ENCODE measurements around the gene AREG. TPM values are rescaled to one million over a fixed set of nuclear protein-coding genes. Genes with fewer than 3 reads are reported as not detected.
A peak's percentile ranks its signal among the peaks of the same experiment; 100 is the strongest.

The AREG gene
- total and polyA plus RNA-seq, 2 experiments from 2014 or later: 0.45 TPM; not detected in 1

- no peak for TF ChIP-seq ZNF462 (CRISPR knock-in tag; IDR thresholded peaks at IDR 0.05)
Measured at GRCh38 chr4:74479009-74479408, 34.1 kb downstream of the AREG start (continued).

DNA sequence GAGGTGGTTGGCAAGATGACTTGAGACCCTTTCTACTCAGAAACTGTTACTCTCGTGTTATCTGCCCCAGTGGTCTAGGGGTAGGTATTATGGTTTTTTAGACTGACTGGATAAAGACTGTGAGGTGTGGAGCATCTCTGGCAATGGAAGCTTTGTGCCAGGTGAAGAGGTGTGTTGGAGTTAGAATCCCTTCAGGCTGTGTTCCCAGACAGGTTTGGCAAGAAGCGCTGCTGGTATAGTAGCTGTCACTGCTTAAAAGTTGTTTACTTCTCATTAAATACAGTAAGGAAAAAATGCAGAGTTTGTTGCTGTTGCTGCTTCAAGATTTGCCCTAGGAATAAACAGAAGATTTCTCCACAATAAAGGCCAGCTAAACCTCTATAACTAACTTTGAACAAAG is 35.3 kb downstream of the AREG start:
- H2AFZ ChIP-seq: no peak overlapping the region
- H3K4me2 ChIP-seq: no peak overlapping the region
- Mint-ChIP-seq H3K36me3 (ENCODE audit: low read depth) (no peaks in the 10 kb centered on the region), H3K27me3 (ENCODE audit: insufficient read depth, low read depth, poor library complexity) (no peaks in the 10 kb centered on the region), H3K9me3 (no peaks in the 10 kb centered on the region), H3K4me3 (no peak overlapping the region), H3K27ac (no peak overlapping the region), H3K4me1 (no peaks in the 10 kb centered on the region)
- no peaks in the 10 kb centered on the region for H3F3A ChIP-seq (replicated peaks; ENCODE audit: low read depth)
- H3K27me3 ChIP-seq (ENCODE audit: insufficient read depth): no peaks in the 10 kb centered on the region
- H3K4me1 ChIP-seq (ENCODE audit: insufficient read depth): no peaks in the 10 kb centered on the region
- H4K20me1 ChIP-seq (replicated peaks; ENCODE audit: insufficient read depth): no peaks in the 10 kb centered on the region
- H3K36me3 ChIP-seq (ENCODE audit: insufficient read depth): no peaks in the 10 kb centered on the region
- peak; percentile 4 for DNase-seq (ENCODE audit: low spot score)
- H3K27ac ChIP-seq (ENCODE audit: low read depth): no peak overlapping the region
- no peak for ATAC-seq
- peaks cover 4% of the 10 kb centered on the region; the same call in 1 of the 2 replicates for H3K9me2 ChIP-seq (ENCODE audit: insufficient read depth)
- H3K79me2 ChIP-seq (replicated peaks; ENCODE audit: insufficient read depth): no peaks in the 10 kb centered on the region
- no peak overlapping the region for H3K4me3 ChIP-seq
- no peak for TF ChIP-seq ZNF462 (CRISPR knock-in tag; IDR thresholded peaks at IDR 0.05)
- TF ChIP-seq, protein P1, sequence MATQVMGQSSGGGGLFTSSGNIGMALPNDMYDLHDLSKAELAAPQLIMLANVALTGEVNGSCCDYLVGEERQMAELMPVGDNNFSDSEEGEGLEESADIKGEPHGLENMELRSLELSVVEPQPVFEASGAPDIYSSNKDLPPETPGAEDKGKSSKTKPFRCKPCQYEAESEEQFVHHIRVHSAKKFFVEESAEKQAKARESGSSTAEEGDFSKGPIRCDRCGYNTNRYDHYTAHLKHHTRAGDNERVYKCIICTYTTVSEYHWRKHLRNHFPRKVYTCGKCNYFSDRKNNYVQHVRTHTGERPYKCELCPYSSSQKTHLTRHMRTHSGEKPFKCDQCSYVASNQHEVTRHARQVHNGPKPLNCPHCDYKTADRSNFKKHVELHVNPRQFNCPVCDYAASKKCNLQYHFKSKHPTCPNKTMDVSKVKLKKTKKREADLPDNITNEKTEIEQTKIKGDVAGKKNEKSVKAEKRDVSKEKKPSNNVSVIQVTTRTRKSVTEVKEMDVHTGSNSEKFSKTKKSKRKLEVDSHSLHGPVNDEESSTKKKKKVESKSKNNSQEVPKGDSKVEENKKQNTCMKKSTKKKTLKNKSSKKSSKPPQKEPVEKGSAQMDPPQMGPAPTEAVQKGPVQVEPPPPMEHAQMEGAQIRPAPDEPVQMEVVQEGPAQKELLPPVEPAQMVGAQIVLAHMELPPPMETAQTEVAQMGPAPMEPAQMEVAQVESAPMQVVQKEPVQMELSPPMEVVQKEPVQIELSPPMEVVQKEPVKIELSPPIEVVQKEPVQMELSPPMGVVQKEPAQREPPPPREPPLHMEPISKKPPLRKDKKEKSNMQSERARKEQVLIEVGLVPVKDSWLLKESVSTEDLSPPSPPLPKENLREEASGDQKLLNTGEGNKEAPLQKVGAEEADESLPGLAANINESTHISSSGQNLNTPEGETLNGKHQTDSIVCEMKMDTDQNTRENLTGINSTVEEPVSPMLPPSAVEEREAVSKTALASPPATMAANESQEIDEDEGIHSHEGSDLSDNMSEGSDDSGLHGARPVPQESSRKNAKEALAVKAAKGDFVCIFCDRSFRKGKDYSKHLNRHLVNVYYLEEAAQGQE (IDR thresholded peaks at IDR 0.05; ENCODE audit: unreplicated experiment): no peak
- TF ChIP-seq ZNF114 (CRISPR knock-in tag; IDR thresholded peaks at IDR 0.05): no peak
- no peak for TF ChIP-seq CREB1 (CRISPR knock-in tag; IDR thresholded peaks at IDR 0.05; ENCODE audit: low read depth)
- TF ChIP-seq POLR2AphosphoS5 (IDR thresholded peaks at IDR 0.05; ENCODE audit: low read depth): no peak
